GM23338 (cell line): ENCODE results near the gene COX7A2. TPM values are rescaled to one million over a fixed set of nuclear protein-coding genes. Genes with fewer than 3 reads are reported as not detected.
A peak's percentile ranks its signal among the peaks of the same experiment; 100 is the strongest.

Experiments
- ATAC-seq: fragments of 200-7000 bp; cut with Tn5 transposase; 3 replicates; pipeline ENCODE4 v1.9.1; 2020
- DNase-seq: peaks from one replicate; pipeline ENCODE4 v3.0.0-alpha.2; 2015; ENCODE audit warnings: low spot score
- H2AFZ ChIP-seq: fragments of 200-600 bp; sonication (generic); 2 replicates; pipeline ENCODE4 v1.8.0; 2016; ENCODE audit warnings: antibody characterized with exemption, mild to moderate bottlenecking, moderate library complexity
- H3F3A ChIP-seq: fragments of 200-600 bp; sonication (generic); replicated peaks from 2 replicates; pipeline ENCODE4 v1.8.0; 2017; ENCODE audit warnings: antibody characterized with exemption, mixed run types, low read depth
- H3K27ac ChIP-seq: fragments of 200-600 bp; sonication (generic); 2 replicates; pipeline ENCODE4 v1.6.1; 2016; ENCODE audit warnings: low read depth
- H3K27me3 ChIP-seq: fragments of 200-600 bp; sonication (generic); 2 replicates; pipeline ENCODE4 v1.8.0; 2016; ENCODE audit warnings: mild to moderate bottlenecking, mixed run types, moderate library complexity; ENCODE audit not compliant: insufficient read depth
- H3K36me3 ChIP-seq: fragments of 200-600 bp; sonication (generic); 2 replicates; pipeline ENCODE4 v1.8.0; 2016; ENCODE audit warnings: mild to moderate bottlenecking; ENCODE audit not compliant: insufficient read depth
- H3K4me1 ChIP-seq: fragments of 200-600 bp; sonication (generic); 2 replicates; pipeline ENCODE4 v1.8.0; 2016; ENCODE audit warnings: mild to moderate bottlenecking, moderate library complexity; ENCODE audit not compliant: insufficient read depth
- H3K4me2 ChIP-seq: fragments of 200-600 bp; sonication (generic); 2 replicates; pipeline ENCODE4 v1.7.1; 2017; ENCODE audit warnings: mixed run types
- H3K4me3 ChIP-seq: fragments of 200-600 bp; sonication (generic); 2 replicates; pipeline ENCODE4 v1.6.1; 2016; ENCODE audit warnings: mixed run types
- H3K79me2 ChIP-seq: fragments of 200-600 bp; sonication (generic); replicated peaks from 2 replicates; pipeline ENCODE4 v1.8.0; 2017; ENCODE audit warnings: mild to moderate bottlenecking; ENCODE audit not compliant: insufficient read depth
- H3K9me2 ChIP-seq: fragments of 200-600 bp; sonication (generic); 2 replicates; pipeline ENCODE4 v1.8.0; 2017; ENCODE audit not compliant: insufficient read depth
- H4K20me1 ChIP-seq: fragments of 200-600 bp; sonication (generic); replicated peaks from 2 replicates; pipeline ENCODE4 v1.8.0; 2017; ENCODE audit warnings: mild to moderate bottlenecking; ENCODE audit not compliant: insufficient read depth
- H3K27ac Mint-ChIP-seq: 2 replicates; pipeline ENCODE4 v1.8.0; 2020; ENCODE audit warnings: inconsistent platforms, mild to moderate bottlenecking, moderate library complexity, mixed read lengths
- H3K27me3 Mint-ChIP-seq: 3 replicates; pipeline ENCODE4 v1.8.0; 2022; ENCODE audit warnings: low read depth, mild to moderate bottlenecking, moderate library complexity, mixed read lengths, inconsistent platforms; ENCODE audit not compliant: insufficient read depth, poor library complexity
- H3K36me3 Mint-ChIP-seq: 3 replicates; pipeline ENCODE4 v1.8.0; 2021; ENCODE audit warnings: low read depth, mild to moderate bottlenecking, inconsistent platforms, moderate library complexity, mixed read lengths
- H3K4me1 Mint-ChIP-seq: 3 replicates; pipeline ENCODE4 v1.8.0; 2020; ENCODE audit warnings: mild to moderate bottlenecking, inconsistent platforms, mixed read lengths
- H3K4me3 Mint-ChIP-seq: 3 replicates; pipeline ENCODE4 v1.8.0; 2021; ENCODE audit warnings: moderate library complexity, mild to moderate bottlenecking, inconsistent platforms, mixed read lengths
- H3K9me3 Mint-ChIP-seq: 3 replicates; pipeline ENCODE4 v1.8.0; 2020; ENCODE audit warnings: moderate library complexity, mild to moderate bottlenecking, inconsistent platforms, mixed read lengths
- CREB1 ChIP-seq: fragments of 250-450 bp; sonication (Bioruptor Pico); IDR thresholded peaks from 2 replicates; pipeline ENCODE4 v1.5.0; 2020; ENCODE audit warnings: low read depth, mild to moderate bottlenecking, moderate library complexity
- CTCF ChIP-seq, 2 experiments: fragments of 200-600 bp in 1 of 2; sonication (generic) in 1 of 2; conservative IDR thresholded peaks; 2 replicates each; pipeline versions ENCODE4 v1.5.1 to v1.6.1; 2016 to 2017; ENCODE audit warnings: antibody characterized with exemption in 2 of 2, low read depth in 2 of 2, mild to moderate bottlenecking in 2 of 2, moderate library complexity in 1 of 2
- ETS1 ChIP-seq: IDR thresholded peaks from 2 replicates; pipeline ENCODE4 v1.6.1; 2016; ENCODE audit warnings: antibody characterized with exemption
- EZH2 ChIP-seq: fragments of 200-600 bp; sonication (generic); IDR thresholded peaks from one replicate; pipeline ENCODE4 v1.8.0; 2017; ENCODE audit warnings: antibody characterized with exemption, mild to moderate bottlenecking, low read depth; ENCODE audit not compliant: unreplicated experiment
- EZH2phosphoT487 ChIP-seq: fragments of 200-600 bp; sonication (generic); IDR thresholded peaks from one replicate; pipeline ENCODE4 v1.8.1; 2018; ENCODE audit warnings: antibody characterized with exemption; ENCODE audit not compliant: unreplicated experiment
- JUNB ChIP-seq: IDR thresholded peaks from one replicate; pipeline ENCODE4 v1.6.1; 2016; ENCODE audit warnings: antibody characterized with exemption; ENCODE audit not compliant: unreplicated experiment
- NANOG ChIP-seq: IDR thresholded peaks from 2 replicates; pipeline ENCODE4 v1.6.1; 2016; ENCODE audit warnings: antibody characterized with exemption, borderline replicate concordance
- REST ChIP-seq: IDR thresholded peaks from one replicate; pipeline ENCODE4 v1.6.1; 2018; ENCODE audit warnings: antibody characterized with exemption; ENCODE audit not compliant: unreplicated experiment
- STAT1 ChIP-seq: IDR thresholded peaks from one replicate; pipeline ENCODE4 v1.6.1; 2016; ENCODE audit warnings: antibody characterized with exemption; ENCODE audit not compliant: unreplicated experiment
- ZNF114 ChIP-seq: fragments of 250-450 bp; sonication (Bioruptor Pico); IDR thresholded peaks from 2 replicates; pipeline ENCODE4 v1.5.0; 2020; ENCODE audit warnings: mild to moderate bottlenecking, moderate library complexity
- ZNF331 ChIP-seq: fragments of 250-450 bp; sonication (Bioruptor Pico); IDR thresholded peaks from 2 replicates; pipeline ENCODE4 v1.5.0; 2020; ENCODE audit warnings: low read depth, mild to moderate bottlenecking, moderate library complexity
- ZNF462 ChIP-seq: fragments of 250-450 bp; sonication (Bioruptor Pico); IDR thresholded peaks from 2 replicates; pipeline ENCODE4 v1.5.0; 2020; ENCODE audit warnings: mild to moderate bottlenecking, moderate library complexity
- polyA plus RNA-seq: library from polyadenylated mRNA; unstranded; fragments of >200 nt; fragmentation: Nextera tagmentation; extraction: Ambion mirVana; gene quantifications from 2 replicates; pipeline ENCODE4 v1.2.1, GENCODE V29; 2016
- total RNA-seq: library from RNA; depleted of rRNA; stranded (reverse); fragments of >200 nt; shearing (Covaris generic); gene quantifications from 2 replicates; pipeline ENCODE4 v1.2.3, GENCODE V29; 2014

Gene COX7A2
- total and polyA plus RNA-seq, 2 experiments from 2014 or later: 93.7 to 963 TPM

- peak; percentile 60 for DNase-seq
- peak overlapping the region; percentile 11 for H3K4me2 ChIP-seq
- no peaks in the 10 kb centered on the region for H3K36me3 ChIP-seq
- TF ChIP-seq ETS1 (no peak), ZNF114 (CRISPR knock-in tag) (no peak), REST (no peak), ZNF462 (CRISPR knock-in tag) (no peak), CTCF (conservative IDR thresholded peaks at IDR 0.05; ENCODE audit: low read depth in 2 of 2) (no peak), CREB1 (CRISPR knock-in tag) (no peak), JUNB (no peak), ZNF331 (no peak), EZH2 (no peak), NANOG (no peak), STAT1 (no peak), EZH2phosphoT487 (no peak)
- no peak overlapping the region for H3K27ac Mint-ChIP-seq
- H2AFZ ChIP-seq: no peak overlapping the region
- no peaks in the 10 kb centered on the region for H3K9me3 Mint-ChIP-seq
- no peak overlapping the region for H3K4me3 Mint-ChIP-seq
- peak; percentile 71 for ATAC-seq
- no peaks in the 10 kb centered on the region for H3K27me3 ChIP-seq
- H3K27ac ChIP-seq: no peak overlapping the region; the same call in 1 of the 2 replicates
- no peaks in the 10 kb centered on the region for H3K36me3 Mint-ChIP-seq
- H3F3A ChIP-seq: no peaks in the 10 kb centered on the region
- H4K20me1 ChIP-seq: no peaks in the 10 kb centered on the region
- H3K4me1 ChIP-seq: peaks cover 5% of the 10 kb centered on the region; the same call in 1 of the 2 replicates
- no peak overlapping the region for H3K4me3 ChIP-seq
- peaks cover 18% of the 10 kb centered on the region for H3K4me1 Mint-ChIP-seq
- H3K9me2 ChIP-seq: no peaks in the 10 kb centered on the region
- no peaks in the 10 kb centered on the region; the same call in 1 of the 2 replicates for H3K79me2 ChIP-seq
- no peaks in the 10 kb centered on the region for H3K27me3 Mint-ChIP-seq
These were observed 46.7 kb upstream of the COX7A2 start for GRCh38 chr6:75290136-75290945.
